ENCODE measurements around the gene PCCB.
"Not testable (repeated sequence)": the region's sequence is repeated elsewhere in the genome, so short reads cannot be mapped to it uniquely, and the experiment has no call there.

The PCCB gene

GRCh38 chr3:136350557-136350956 is 100.4 kb downstream of the PCCB start:
- H3K9me3 Mint-ChIP-seq, result peaks cover 9% of the 10 kb centered on the region
- peaks cover 14% of the 10 kb centered on the region for H3K4me1 Mint-ChIP-seq (ENCODE audit: low read depth)
- no peak for DNase-seq (ENCODE audit: low spot score)
- H3K27me3 Mint-ChIP-seq (ENCODE audit: low read depth), result no peaks in the 10 kb centered on the region
- H3K36me3 Mint-ChIP-seq (ENCODE audit: low read depth), result peaks cover 28% of the 10 kb centered on the region
- H3K4me3 Mint-ChIP-seq, result no peak overlapping the region
- no peak overlapping the region for H3K27ac Mint-ChIP-seq

- H3K9me3 Mint-ChIP-seq, result peaks cover 15% of the 10 kb centered on the region
- H3K4me3 Mint-ChIP-seq, result no peak overlapping the region
- peaks cover 30% of the 10 kb centered on the region for H3K36me3 Mint-ChIP-seq (ENCODE audit: low read depth)
- no peak for DNase-seq (ENCODE audit: low spot score)
- no peaks in the 10 kb centered on the region for H3K27me3 Mint-ChIP-seq (ENCODE audit: low read depth)
- H3K27ac Mint-ChIP-seq, result no peak overlapping the region
- peaks cover 14% of the 10 kb centered on the region for H3K4me1 Mint-ChIP-seq (ENCODE audit: low read depth)
Measured at GRCh38 chr3:136351351-136351750, 101.2 kb downstream of the PCCB start.

- Mint-ChIP-seq H3K36me3 (ENCODE audit: low read depth) (peaks cover 30% of the 10 kb centered on the region), H3K9me3 (peaks cover 15% of the 10 kb centered on the region), H3K27me3 (ENCODE audit: low read depth) (no peaks in the 10 kb centered on the region), H3K27ac (no peak overlapping the region), H3K4me1 (ENCODE audit: low read depth) (peaks cover 14% of the 10 kb centered on the region), H3K4me3 (no peak overlapping the region)
- DNase-seq (ENCODE audit: low spot score), result no peak
Measured at GRCh38 chr3:136351905-136352304, 101.8 kb downstream of the PCCB start.

DNA sequence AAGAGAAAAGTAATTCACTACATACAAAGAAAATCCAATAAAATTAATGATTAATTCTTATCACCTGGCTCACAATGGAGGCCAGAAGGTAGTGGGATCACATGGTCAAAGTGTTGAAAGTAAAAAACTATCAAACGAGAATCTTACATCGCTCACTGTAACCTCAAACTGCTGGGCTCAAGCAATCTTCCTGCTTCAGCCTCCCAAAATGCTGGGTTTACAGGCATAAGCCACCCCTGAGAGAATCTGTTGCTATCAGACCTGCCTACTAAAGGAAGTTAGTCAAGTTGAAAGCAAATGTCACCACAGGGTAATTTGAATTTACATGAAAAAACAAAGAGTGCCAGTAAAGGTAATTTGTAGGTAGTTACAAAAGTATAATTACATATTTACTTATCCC is 103.3 kb downstream of the PCCB start:
- peaks cover 31% of the 10 kb centered on the region for H3K36me3 Mint-ChIP-seq (ENCODE audit: low read depth)
- H3K27me3 Mint-ChIP-seq (ENCODE audit: low read depth), result no peaks in the 10 kb centered on the region
- H3K4me3 Mint-ChIP-seq, result no peak overlapping the region
- DNase-seq (ENCODE audit: low spot score), result no peak
- H3K4me1 Mint-ChIP-seq (ENCODE audit: low read depth), result peaks cover 14% of the 10 kb centered on the region
- H3K9me3 Mint-ChIP-seq, result peaks cover 15% of the 10 kb centered on the region
- peak overlapping the region; percentile 69 for H3K27ac Mint-ChIP-seq

DNA sequence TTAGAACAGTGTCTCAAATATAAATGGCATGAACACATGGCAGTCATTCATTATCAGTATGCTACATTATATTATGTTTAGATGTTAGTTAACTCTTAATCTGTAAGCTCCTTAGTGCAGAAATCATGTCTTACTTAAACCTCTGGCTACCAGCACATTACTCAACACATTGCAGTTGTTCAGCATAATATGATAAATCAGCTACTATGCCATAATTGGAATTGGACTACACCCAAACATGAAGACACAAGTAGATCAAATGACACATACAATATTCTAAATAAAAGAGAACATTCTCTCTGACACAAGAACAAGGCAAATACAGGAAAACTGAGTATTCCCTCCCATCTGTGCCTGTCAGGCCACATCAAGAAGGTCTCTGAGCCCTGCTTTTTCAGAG is 116.1 kb downstream of the PCCB start:
- Mint-ChIP-seq H3K36me3 (ENCODE audit: low read depth) (peaks cover 8% of the 10 kb centered on the region), H3K9me3 (no peaks in the 10 kb centered on the region), H3K4me1 (ENCODE audit: low read depth) (peaks cover 2% of the 10 kb centered on the region), H3K4me3 (no peak overlapping the region), H3K27ac (no peak overlapping the region), H3K27me3 (ENCODE audit: low read depth) (no peaks in the 10 kb centered on the region)
- no peak for DNase-seq (ENCODE audit: low spot score)

DNA sequence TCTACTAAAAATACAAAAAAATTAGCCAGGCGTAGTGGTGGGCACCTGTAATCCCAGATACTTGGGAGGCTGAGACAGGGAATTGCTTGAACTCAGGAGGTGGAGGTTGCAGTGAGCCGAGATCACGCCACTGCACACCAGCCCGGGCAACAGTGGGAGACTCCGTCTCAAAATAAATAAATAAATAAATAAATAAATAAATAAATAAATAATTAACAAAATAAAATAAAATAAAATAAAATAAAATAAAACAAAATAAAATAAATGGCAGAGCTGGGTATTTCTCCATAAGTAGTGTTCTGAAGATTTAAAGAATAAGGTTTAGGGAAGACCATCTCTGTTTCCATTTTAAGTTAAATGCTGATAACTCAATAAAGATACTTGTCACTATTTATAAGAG is 125.7 kb downstream of the PCCB start:
- not testable (repeated sequence) for H3K4me3 Mint-ChIP-seq; H3K4me1 Mint-ChIP-seq (ENCODE audit: low read depth); H3K27me3 Mint-ChIP-seq (ENCODE audit: low read depth); H3K9me3 Mint-ChIP-seq; DNase-seq (ENCODE audit: low spot score); H3K27ac Mint-ChIP-seq
- H3K36me3 Mint-ChIP-seq (ENCODE audit: low read depth), result peaks cover 31% of the 10 kb centered on the region

DNA sequence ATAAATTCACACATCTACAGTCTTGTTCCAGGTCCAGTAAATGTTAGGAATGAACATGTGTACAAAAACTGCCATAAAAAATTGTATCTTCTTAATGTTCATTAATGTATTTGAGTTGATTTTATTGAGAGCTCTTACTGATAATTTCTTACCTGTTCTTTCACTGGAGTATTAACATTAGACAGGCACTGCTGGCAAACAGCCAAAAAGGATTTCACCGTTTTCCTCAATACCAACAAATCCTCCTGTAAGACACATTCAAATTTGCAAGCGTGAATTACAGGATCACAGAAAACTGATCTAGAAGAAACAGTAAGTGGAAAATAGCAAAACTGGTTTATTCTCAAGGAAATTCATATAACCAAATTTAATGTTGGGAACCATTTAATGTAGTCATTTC is 127.4 kb downstream of the PCCB start:
- Mint-ChIP-seq H3K4me1 (ENCODE audit: low read depth) (no peaks in the 10 kb centered on the region), H3K36me3 (ENCODE audit: low read depth) (peaks cover 27% of the 10 kb centered on the region), H3K4me3 (no peak overlapping the region), H3K27ac (no peak overlapping the region), H3K9me3 (peaks cover under 1% of the 10 kb centered on the region), H3K27me3 (ENCODE audit: low read depth) (no peaks in the 10 kb centered on the region)
- no peak for DNase-seq (ENCODE audit: low spot score)

- DNase-seq (ENCODE audit: low spot score), result no peak
- Mint-ChIP-seq H3K4me1 (ENCODE audit: low read depth) (no peaks in the 10 kb centered on the region), H3K27me3 (ENCODE audit: low read depth) (no peaks in the 10 kb centered on the region), H3K4me3 (no peak overlapping the region), H3K36me3 (ENCODE audit: low read depth) (peaks cover 27% of the 10 kb centered on the region), H3K27ac (no peak overlapping the region), H3K9me3 (no peaks in the 10 kb centered on the region)
Measured at GRCh38 chr3:136378011-136378410, 127.9 kb downstream of the PCCB start.

All from T-helper 2 cell treated with Interferon-gamma antibody and Interleukin-4, amounts not matched to agents 5 μg/mL and 100 μg/mL, for 36 hours (primary cell).